Liver (tissue), 9 donors: ENCODE results near the gene XK. TPM values are rescaled to one million over a fixed set of nuclear protein-coding genes. Genes with fewer than 3 reads are reported as not detected.

Experiments used
- DNase-seq: peaks from one replicate; pipeline ENCODE4 v3.0.0-alpha.2; 2017; ENCODE audit warnings: low spot score
- H3K27ac ChIP-seq, 2 donors: one replicate each; pipeline ENCODE4 v1.7.0; 2013; ENCODE audit warnings: inconsistent platforms in 2 of 2, low read length in 2 of 2, control low read depth in 1 of 2, low read depth in 1 of 2, mild to moderate bottlenecking in 1 of 2
- H3K27me3 ChIP-seq, 4 donors: one replicate each; pipeline versions ENCODE4 v1.6.1 to v1.7.0; 2013; ENCODE audit warnings: low read length in 3 of 4, inconsistent platforms in 1 of 4, mild to moderate bottlenecking in 1 of 4, moderate library complexity in 1 of 4; ENCODE audit not compliant: control insufficient read depth in 4 of 4, insufficient read depth in 4 of 4
- H3K36me3 ChIP-seq, 4 donors: one replicate each; pipeline versions ENCODE4 v1.6.1 to v1.7.0; 2013; ENCODE audit warnings: low read length in 3 of 4, mild to moderate bottlenecking in 3 of 4, low read depth in 1 of 4, moderate library complexity in 1 of 4; ENCODE audit not compliant: control insufficient read depth in 4 of 4, insufficient read depth in 3 of 4
- H3K4me1 ChIP-seq, 4 donors: one replicate each; pipeline versions ENCODE4 v1.6.1 to v1.7.0; 2013; ENCODE audit warnings: low read length in 3 of 4, mild to moderate bottlenecking in 3 of 4, moderate library complexity in 1 of 4; ENCODE audit not compliant: control insufficient read depth in 4 of 4, insufficient read depth in 4 of 4
- H3K4me3 ChIP-seq, 3 donors: one replicate each; pipeline versions ENCODE4 v1.6.1 to v1.7.0; 2013; ENCODE audit warnings: low read length in 3 of 3, control low read depth in 1 of 3, low read depth in 1 of 3, mild to moderate bottlenecking in 1 of 3
- H3K9ac ChIP-seq, 2 donors: one replicate each; pipeline ENCODE4 v1.7.0; 2013; ENCODE audit warnings: low read length in 2 of 2, mild to moderate bottlenecking in 2 of 2, moderate library complexity in 2 of 2, control low read depth in 1 of 2, low read depth in 1 of 2
- H3K9me3 ChIP-seq, 4 donors: one replicate each; pipeline versions ENCODE4 v1.6.1 to v1.7.0; 2013; ENCODE audit warnings: low read length in 3 of 4; ENCODE audit not compliant: control insufficient read depth in 4 of 4
- EGR1 ChIP-seq, 2 donors: IDR thresholded peaks; 2 replicates each; pipeline ENCODE4 v1.6.1; 2016 to 2018; ENCODE audit warnings: antibody characterized with exemption in 2 of 2, low read depth in 2 of 2
- FOXA1 ChIP-seq: IDR thresholded peaks from 2 replicates; pipeline ENCODE4 v1.6.1; 2016; ENCODE audit warnings: antibody characterized with exemption
- FOXA2 ChIP-seq: IDR thresholded peaks from 2 replicates; pipeline ENCODE4 v1.6.1; 2016; ENCODE audit warnings: antibody characterized with exemption
- GABPA ChIP-seq, 2 donors: IDR thresholded peaks in 1 of 2; conservative IDR thresholded peaks in 1 of 2; 2 replicates each; pipeline ENCODE4 v1.6.1; 2016; ENCODE audit warnings: antibody characterized with exemption in 2 of 2, mild to moderate bottlenecking in 1 of 2, moderate library complexity in 1 of 2
- HNF4A ChIP-seq, 2 donors: conservative IDR thresholded peaks; 2 replicates each; pipeline ENCODE4 v1.6.1; 2016; ENCODE audit warnings: antibody characterized with exemption in 2 of 2, mild to moderate bottlenecking in 2 of 2
- HNF4G ChIP-seq: IDR thresholded peaks from 2 replicates; pipeline ENCODE4 v1.6.1; 2016; ENCODE audit warnings: antibody characterized with exemption
- JUND ChIP-seq, 2 donors: IDR thresholded peaks; 2 replicates each; pipeline ENCODE4 v1.6.1; 2016; ENCODE audit warnings: antibody characterized with exemption in 2 of 2
- NR2F2 ChIP-seq: IDR thresholded peaks from 2 replicates; pipeline ENCODE4 v1.6.1; 2016; ENCODE audit warnings: antibody characterized with exemption
- RAD21 ChIP-seq, 2 donors: IDR thresholded peaks; 2 replicates each; pipeline ENCODE4 v1.6.1; 2016; ENCODE audit warnings: antibody characterized with exemption in 2 of 2, mild to moderate bottlenecking in 2 of 2
- RXRA ChIP-seq, 2 donors: IDR thresholded peaks; 2 replicates each; pipeline ENCODE4 v1.6.1; 2017 to 2018; ENCODE audit warnings: antibody characterized with exemption in 2 of 2, mild to moderate bottlenecking in 1 of 2
- SP1 ChIP-seq: IDR thresholded peaks from 2 replicates; pipeline ENCODE4 v1.6.1; 2018; ENCODE audit warnings: antibody characterized with exemption, mild to moderate bottlenecking
- TAF1 ChIP-seq: conservative IDR thresholded peaks from 2 replicates; pipeline ENCODE4 v1.6.1; 2016; ENCODE audit warnings: antibody characterized with exemption, mild to moderate bottlenecking
- YY1 ChIP-seq: IDR thresholded peaks from 2 replicates; pipeline ENCODE4 v1.6.1; 2016; ENCODE audit warnings: antibody characterized with exemption, mild to moderate bottlenecking
- WGBS: extraction: QIAGEN DNeasy Blood & Tissue Kit; methylation state at CpG from one replicate; pipeline ENCODE4 v1.1.7; 2013; 5-methylcytosine and 5-hydroxymethylcytosine counted together
- polyA plus RNA-seq, 2 donors: library from polyadenylated mRNA; stranded (reverse) in 1 of 2; unstranded in 1 of 2; fragments of 200-250 nt in 1 of 2; fragments of >200 nt in 1 of 2; fragmentation: Nextera tagmentation in 1 of 2; extraction: Ambion mirVana in 1 of 2; gene quantifications; one replicate each; pipeline versions ENCODE4 v1.2.1 to v1.2.3, GENCODE V29; 2013 to 2015
- total RNA-seq, 2 donors: library from RNA; depleted of rRNA; stranded (reverse); fragments of >200 nt; gene quantifications; one replicate each; pipeline ENCODE4 v1.2.3, GENCODE V29; 2014
- TF ChIP-seq, protein P1 (sequence below): IDR thresholded peaks from 2 replicates; pipeline ENCODE4 v1.6.1; 2016; ENCODE audit warnings: antibody characterized with exemption
- TF ChIP-seq, protein P2 (sequence below): IDR thresholded peaks from 2 replicates; pipeline ENCODE4 v1.6.1; 2016; ENCODE audit warnings: antibody characterized with exemption
- TF ChIP-seq, protein P3 (sequence below): IDR thresholded peaks from 2 replicates; pipeline ENCODE4 v1.6.1; 2016; ENCODE audit warnings: antibody characterized with exemption
- TF ChIP-seq, protein P4 (sequence below): fragments of 150-350 bp; IDR thresholded peaks from 2 replicates; pipeline ENCODE4 v1.5.1; 2017; ENCODE audit warnings: improper control_type of control experiment, low read depth, low read length; ENCODE audit not compliant: missing input control
- TF ChIP-seq, protein P5 (sequence below): IDR thresholded peaks from 2 replicates; pipeline ENCODE4 v1.6.1; 2016; ENCODE audit warnings: antibody characterized with exemption, mild to moderate bottlenecking
- donor health status: healthy.
- donor health status: healthy.
- donor health status: healthy.
- donor health status: healthy.
- donor health status: healthy.

XK gene
- total and polyA plus RNA-seq, 4 donors = 0.83 to 68.4 (median 2.0) TPM

DNA sequence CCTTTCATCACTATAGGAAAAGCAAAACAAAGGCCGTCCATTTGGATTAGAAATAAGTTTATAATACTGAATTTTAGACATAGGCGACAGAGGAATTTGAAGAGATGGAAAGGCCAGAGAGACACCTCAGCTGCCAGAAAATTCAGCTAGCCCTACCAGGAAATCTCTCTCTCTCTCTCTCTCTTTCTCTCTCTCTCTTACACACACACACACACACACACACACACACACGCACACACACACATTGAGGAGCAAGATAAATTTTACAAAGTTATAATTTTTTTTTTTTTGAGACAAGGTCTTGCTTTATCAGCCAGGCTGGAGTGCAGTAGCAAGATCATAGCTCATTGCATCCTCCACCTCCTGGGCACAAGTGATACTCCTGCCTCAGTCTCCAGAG lies 1.4 kb downstream of the XK start:
- no peaks in the 10 kb centered on the region for H3K9me3 ChIP-seq
- H3K36me3 ChIP-seq = no peaks in the 10 kb centered on the region
- H3K27me3 ChIP-seq = no peaks in the 10 kb centered on the region
- peak; percentile 34 for DNase-seq
- H3K4me3 ChIP-seq = no peak overlapping the region
- peaks cover 0 to 6% (median 1%) of the 10 kb centered on the region in 4 donors for H3K4me1 ChIP-seq
- WGBS = 86% methylated on average over 3 of the region's 3 CpGs
- no peak overlapping the region for H3K9ac ChIP-seq
- H3K27ac ChIP-seq = no peak overlapping the region
- TF ChIP-seq, protein P1, sequence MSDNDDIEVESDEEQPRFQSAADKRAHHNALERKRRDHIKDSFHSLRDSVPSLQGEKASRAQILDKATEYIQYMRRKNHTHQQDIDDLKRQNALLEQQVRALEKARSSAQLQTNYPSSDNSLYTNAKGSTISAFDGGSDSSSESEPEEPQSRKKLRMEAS = no peak
- TF ChIP-seq, protein P2, sequence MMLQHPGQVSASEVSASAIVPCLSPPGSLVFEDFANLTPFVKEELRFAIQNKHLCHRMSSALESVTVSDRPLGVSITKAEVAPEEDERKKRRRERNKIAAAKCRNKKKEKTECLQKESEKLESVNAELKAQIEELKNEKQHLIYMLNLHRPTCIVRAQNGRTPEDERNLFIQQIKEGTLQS = no peak

DNA sequence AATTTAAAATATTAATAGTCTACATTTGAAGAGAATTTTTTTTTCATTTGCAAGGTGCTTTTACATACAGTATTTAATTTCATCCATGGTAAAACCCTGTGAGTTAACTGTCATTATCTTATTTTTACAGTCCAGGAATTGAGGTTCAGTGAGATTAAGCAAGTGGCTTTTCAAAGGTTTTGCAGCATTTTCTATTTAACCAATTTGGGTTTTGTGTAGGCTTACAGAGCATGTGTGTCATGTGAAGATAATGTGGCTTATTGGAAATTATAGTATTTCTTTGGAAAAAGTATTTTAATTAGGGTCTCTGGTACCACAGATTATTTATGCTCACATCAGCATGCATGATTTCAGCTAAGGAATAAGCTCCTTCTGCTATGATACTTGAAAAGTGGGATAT lies 4.5 kb downstream of the XK start:
- no peaks in the 10 kb centered on the region for H3K36me3 ChIP-seq

More for the DNA sequence above, 4.5 kb downstream of the XK start:
- Histone ChIP-seq H3K27ac (no peak overlapping the region), H3K9ac (no peak overlapping the region), H3K9me3 (no peaks in the 10 kb centered on the region), H3K4me3 (no peak overlapping the region), H3K4me1 (peaks cover 0 to 6% (median under 1%) of the 10 kb centered on the region in 4 donors), H3K27me3 (no peaks in the 10 kb centered on the region)
- no peak for DNase-seq
- TF ChIP-seq GABPA (IDR thresholded peaks at IDR 0.05 in 1 of 2, conservative IDR thresholded peaks at IDR 0.05 in 1 of 2) (no peak), HNF4A (conservative IDR thresholded peaks at IDR 0.05) (no peak), FOXA1 (no peak), HNF4G (no peak), SP1 (no peak), JUND (IDR thresholded peaks at IDR 0.05) (no peak), NR2F2 (no peak), RAD21 (IDR thresholded peaks at IDR 0.05) (no peak), YY1 (no peak), FOXA2 (no peak), RXRA (IDR thresholded peaks at IDR 0.05) (no peak), TAF1 (no peak), EGR1 (IDR thresholded peaks at IDR 0.05; ENCODE audit: low read depth in 2 of 2) (no peak)
- TF ChIP-seq, protein P3, sequence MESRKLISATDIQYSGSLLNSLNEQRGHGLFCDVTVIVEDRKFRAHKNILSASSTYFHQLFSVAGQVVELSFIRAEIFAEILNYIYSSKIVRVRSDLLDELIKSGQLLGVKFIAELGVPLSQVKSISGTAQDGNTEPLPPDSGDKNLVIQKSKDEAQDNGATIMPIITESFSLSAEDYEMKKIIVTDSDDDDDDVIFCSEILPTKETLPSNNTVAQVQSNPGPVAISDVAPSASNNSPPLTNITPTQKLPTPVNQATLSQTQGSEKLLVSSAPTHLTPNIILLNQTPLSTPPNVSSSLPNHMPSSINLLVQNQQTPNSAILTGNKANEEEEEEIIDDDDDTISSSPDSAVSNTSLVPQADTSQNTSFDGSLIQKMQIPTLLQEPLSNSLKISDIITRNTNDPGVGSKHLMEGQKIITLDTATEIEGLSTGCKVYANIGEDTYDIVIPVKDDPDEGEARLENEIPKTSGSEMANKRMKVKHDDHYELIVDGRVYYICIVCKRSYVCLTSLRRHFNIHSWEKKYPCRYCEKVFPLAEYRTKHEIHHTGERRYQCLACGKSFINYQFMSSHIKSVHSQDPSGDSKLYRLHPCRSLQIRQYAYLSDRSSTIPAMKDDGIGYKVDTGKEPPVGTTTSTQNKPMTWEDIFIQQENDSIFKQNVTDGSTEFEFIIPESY = no peak
- TF ChIP-seq, protein P4, sequence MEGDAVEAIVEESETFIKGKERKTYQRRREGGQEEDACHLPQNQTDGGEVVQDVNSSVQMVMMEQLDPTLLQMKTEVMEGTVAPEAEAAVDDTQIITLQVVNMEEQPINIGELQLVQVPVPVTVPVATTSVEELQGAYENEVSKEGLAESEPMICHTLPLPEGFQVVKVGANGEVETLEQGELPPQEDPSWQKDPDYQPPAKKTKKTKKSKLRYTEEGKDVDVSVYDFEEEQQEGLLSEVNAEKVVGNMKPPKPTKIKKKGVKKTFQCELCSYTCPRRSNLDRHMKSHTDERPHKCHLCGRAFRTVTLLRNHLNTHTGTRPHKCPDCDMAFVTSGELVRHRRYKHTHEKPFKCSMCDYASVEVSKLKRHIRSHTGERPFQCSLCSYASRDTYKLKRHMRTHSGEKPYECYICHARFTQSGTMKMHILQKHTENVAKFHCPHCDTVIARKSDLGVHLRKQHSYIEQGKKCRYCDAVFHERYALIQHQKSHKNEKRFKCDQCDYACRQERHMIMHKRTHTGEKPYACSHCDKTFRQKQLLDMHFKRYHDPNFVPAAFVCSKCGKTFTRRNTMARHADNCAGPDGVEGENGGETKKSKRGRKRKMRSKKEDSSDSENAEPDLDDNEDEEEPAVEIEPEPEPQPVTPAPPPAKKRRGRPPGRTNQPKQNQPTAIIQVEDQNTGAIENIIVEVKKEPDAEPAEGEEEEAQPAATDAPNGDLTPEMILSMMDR = no peak
- TF ChIP-seq, protein P5, sequence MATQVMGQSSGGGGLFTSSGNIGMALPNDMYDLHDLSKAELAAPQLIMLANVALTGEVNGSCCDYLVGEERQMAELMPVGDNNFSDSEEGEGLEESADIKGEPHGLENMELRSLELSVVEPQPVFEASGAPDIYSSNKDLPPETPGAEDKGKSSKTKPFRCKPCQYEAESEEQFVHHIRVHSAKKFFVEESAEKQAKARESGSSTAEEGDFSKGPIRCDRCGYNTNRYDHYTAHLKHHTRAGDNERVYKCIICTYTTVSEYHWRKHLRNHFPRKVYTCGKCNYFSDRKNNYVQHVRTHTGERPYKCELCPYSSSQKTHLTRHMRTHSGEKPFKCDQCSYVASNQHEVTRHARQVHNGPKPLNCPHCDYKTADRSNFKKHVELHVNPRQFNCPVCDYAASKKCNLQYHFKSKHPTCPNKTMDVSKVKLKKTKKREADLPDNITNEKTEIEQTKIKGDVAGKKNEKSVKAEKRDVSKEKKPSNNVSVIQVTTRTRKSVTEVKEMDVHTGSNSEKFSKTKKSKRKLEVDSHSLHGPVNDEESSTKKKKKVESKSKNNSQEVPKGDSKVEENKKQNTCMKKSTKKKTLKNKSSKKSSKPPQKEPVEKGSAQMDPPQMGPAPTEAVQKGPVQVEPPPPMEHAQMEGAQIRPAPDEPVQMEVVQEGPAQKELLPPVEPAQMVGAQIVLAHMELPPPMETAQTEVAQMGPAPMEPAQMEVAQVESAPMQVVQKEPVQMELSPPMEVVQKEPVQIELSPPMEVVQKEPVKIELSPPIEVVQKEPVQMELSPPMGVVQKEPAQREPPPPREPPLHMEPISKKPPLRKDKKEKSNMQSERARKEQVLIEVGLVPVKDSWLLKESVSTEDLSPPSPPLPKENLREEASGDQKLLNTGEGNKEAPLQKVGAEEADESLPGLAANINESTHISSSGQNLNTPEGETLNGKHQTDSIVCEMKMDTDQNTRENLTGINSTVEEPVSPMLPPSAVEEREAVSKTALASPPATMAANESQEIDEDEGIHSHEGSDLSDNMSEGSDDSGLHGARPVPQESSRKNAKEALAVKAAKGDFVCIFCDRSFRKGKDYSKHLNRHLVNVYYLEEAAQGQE = no peak
- TF ChIP-seq, protein P1 = no peak
